ENCODE data around the gene INPP5E. TPM values are rescaled to one million over a fixed set of nuclear protein-coding genes. Genes with fewer than 3 reads are reported as not detected.
A peak's percentile ranks its signal among the peaks of the same experiment; 100 is the strongest.
"Not testable (repeated sequence)": the region's sequence is repeated elsewhere in the genome, so short reads cannot be mapped to it uniquely, and the experiment has no call there.

Gene INPP5E
- total RNA-seq, 4 donors from 2014 or later: 6.7 to 19.8 (median 19.2) TPM

DNA sequence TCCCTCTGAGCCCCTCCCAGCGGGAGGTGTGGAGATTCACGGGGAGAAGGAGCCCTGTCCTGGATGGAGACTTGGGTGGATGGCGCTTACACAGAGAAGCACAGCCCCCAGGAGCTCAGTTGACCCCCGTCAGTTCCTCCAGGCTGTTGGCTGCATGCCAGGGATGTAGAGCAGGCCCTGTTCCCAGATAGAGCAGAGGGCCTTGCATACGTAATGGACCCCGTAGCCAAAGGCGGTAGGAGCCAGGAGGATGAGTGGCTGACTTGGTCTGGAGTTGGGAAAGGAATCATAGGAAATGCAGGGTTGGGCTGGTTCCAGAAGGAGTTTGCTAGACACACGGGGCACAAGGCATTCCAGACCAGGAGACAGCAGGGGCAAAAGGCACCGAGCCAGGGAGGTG lies 26.7 kb downstream of the INPP5E start:
- Histone ChIP-seq H3K4me3 (no peak overlapping the region), H3K4me1 (peaks cover 0 to 28% (median 18%) of the 10 kb centered on the region in 4 donors), H3K27me3 (no peaks in the 10 kb centered on the region), H3K27ac (no peak overlapping the region), H3K9me3 (no peaks in the 10 kb centered on the region), H3K36me3 (peaks cover 0 to 53% (median 0%) of the 10 kb centered on the region in 3 donors)
- no peak for DNase-seq
- TF ChIP-seq POLR2A (IDR thresholded peaks at IDR 0.05): no peak
- TF ChIP-seq, protein P1, sequence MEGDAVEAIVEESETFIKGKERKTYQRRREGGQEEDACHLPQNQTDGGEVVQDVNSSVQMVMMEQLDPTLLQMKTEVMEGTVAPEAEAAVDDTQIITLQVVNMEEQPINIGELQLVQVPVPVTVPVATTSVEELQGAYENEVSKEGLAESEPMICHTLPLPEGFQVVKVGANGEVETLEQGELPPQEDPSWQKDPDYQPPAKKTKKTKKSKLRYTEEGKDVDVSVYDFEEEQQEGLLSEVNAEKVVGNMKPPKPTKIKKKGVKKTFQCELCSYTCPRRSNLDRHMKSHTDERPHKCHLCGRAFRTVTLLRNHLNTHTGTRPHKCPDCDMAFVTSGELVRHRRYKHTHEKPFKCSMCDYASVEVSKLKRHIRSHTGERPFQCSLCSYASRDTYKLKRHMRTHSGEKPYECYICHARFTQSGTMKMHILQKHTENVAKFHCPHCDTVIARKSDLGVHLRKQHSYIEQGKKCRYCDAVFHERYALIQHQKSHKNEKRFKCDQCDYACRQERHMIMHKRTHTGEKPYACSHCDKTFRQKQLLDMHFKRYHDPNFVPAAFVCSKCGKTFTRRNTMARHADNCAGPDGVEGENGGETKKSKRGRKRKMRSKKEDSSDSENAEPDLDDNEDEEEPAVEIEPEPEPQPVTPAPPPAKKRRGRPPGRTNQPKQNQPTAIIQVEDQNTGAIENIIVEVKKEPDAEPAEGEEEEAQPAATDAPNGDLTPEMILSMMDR (IDR thresholded peaks at IDR 0.05): no peak

- Histone ChIP-seq H3K4me3 (peak overlapping the region; percentile 72 to 99 (median 96)), H3K4me1 (peaks cover 0 to 28% (median 18%) of the 10 kb centered on the region in 4 donors), H3K36me3 (peaks cover 0 to 53% (median 0%) of the 10 kb centered on the region in 3 donors), H3K27ac (peak overlapping the region in 1 of 4 donors; percentile 89), H3K9me3 (no peaks in the 10 kb centered on the region), H3K27me3 (no peaks in the 10 kb centered on the region)
- no peak for DNase-seq
- no peak for TF ChIP-seq POLR2A (IDR thresholded peaks at IDR 0.05)
- TF ChIP-seq, protein P1 (IDR thresholded peaks at IDR 0.05): no peak
Measured at GRCh38 chr9:136411378-136411777, 28.3 kb downstream of the INPP5E start.

GRCh38 chr9:136410500-136411287 lies 29.0 kb downstream of the INPP5E start, which contains the start of the genes ENTR1 and PMPCA:
TSS of gene ENTR1 (minus strand) at chr9:136410614. CDS start at chr9:136410397, 217 bp downstream.
TSS of gene PMPCA (plus strand) at chr9:136410658. CDS start at chr9:136410669, 11 bp downstream.
- TF ChIP-seq POLR2A (IDR thresholded peaks at IDR 0.05): peak; percentile 74 to 80
- TF ChIP-seq, protein P1 (IDR thresholded peaks at IDR 0.05): no peak
- Histone ChIP-seq H3K4me3 (peak within 1 kb of the TSS; percentile 72 to 99 (median 96)), H3K4me1 (peaks cover 0 to 28% (median 18%) of the 10 kb centered on the region in 4 donors), H3K27me3 (no peaks in the 10 kb centered on the region), H3K36me3 (peaks cover 0 to 53% (median 0%) of the 10 kb centered on the region in 3 donors), H3K9me3 (no peaks in the 10 kb centered on the region), H3K27ac (peak within 1 kb of the TSS; percentile 87 to 90 (median 89))
- peak; percentile 92 to 97 (median 96) for DNase-seq

- Histone ChIP-seq H3K4me1 (peaks cover 0 to 28% (median 21%) of the 10 kb centered on the region in 4 donors), H3K27ac (peak overlapping the region; percentile 64 to 90 (median 89)), H3K36me3 (peaks cover 0 to 53% (median 0%) of the 10 kb centered on the region in 3 donors), H3K4me3 (peak overlapping the region; percentile 72 to 99 (median 96)), H3K27me3 (no peaks in the 10 kb centered on the region), H3K9me3 (no peaks in the 10 kb centered on the region)
- peak in 2 of 3 donors; percentile 47 to 67 for DNase-seq
- no peak for TF ChIP-seq POLR2A (IDR thresholded peaks at IDR 0.05)
- TF ChIP-seq, protein P1 (IDR thresholded peaks at IDR 0.05): no peak
Measured at GRCh38 chr9:136409557-136410455, 29.8 kb downstream of the INPP5E start.

DNA sequence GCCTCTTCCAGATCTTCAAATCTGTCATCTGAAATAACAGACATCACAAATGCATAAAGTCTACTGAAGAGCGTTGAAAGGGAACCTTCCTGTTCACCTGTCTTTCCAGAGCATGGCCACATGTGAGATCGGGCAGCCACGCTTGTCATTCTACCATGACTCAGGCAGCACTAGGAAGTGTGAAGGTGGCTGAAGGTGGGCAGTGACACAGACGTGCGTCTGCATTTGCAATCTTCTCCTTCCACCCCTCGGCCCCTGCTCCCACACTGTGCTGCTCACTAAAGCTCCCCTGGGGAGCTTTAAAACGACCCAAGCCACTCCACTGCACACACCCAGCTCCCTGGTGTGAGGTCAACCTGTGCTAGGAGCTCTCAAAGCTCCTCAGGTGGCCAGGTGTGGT lies 31.7 kb downstream of the INPP5E start:
- no peak for DNase-seq
- Histone ChIP-seq H3K4me1 (peaks cover 0 to 36% (median 31%) of the 10 kb centered on the region in 4 donors), H3K27me3 (no peaks in the 10 kb centered on the region), H3K9me3 (no peaks in the 10 kb centered on the region), H3K27ac (no peak overlapping the region), H3K4me3 (no peak overlapping the region), H3K36me3 (peaks cover 0 to 50% (median 0%) of the 10 kb centered on the region in 3 donors)
- TF ChIP-seq, protein P1 (IDR thresholded peaks at IDR 0.05): no peak
- TF ChIP-seq POLR2A (IDR thresholded peaks at IDR 0.05): no peak

GRCh38 chr9:136407061-136407460 lies 32.6 kb downstream of the INPP5E start:
- H3K27me3 ChIP-seq, H3K27ac ChIP-seq, H3K9me3 ChIP-seq, DNase-seq, H3K4me3 ChIP-seq: not testable (repeated sequence)
- peaks cover 0 to 36% (median 29%) of the 10 kb centered on the region in 4 donors for H3K4me1 ChIP-seq
- H3K36me3 ChIP-seq: peaks cover 0 to 47% (median 0%) of the 10 kb centered on the region in 3 donors

- peaks cover 0 to 47% (median 0%) of the 10 kb centered on the region in 3 donors for H3K36me3 ChIP-seq
- not testable (repeated sequence) for H3K9me3 ChIP-seq, H3K27me3 ChIP-seq, DNase-seq, H3K27ac ChIP-seq, H3K4me3 ChIP-seq
- peaks cover 0 to 29% (median 19%) of the 10 kb centered on the region in 4 donors for H3K4me1 ChIP-seq
Measured at GRCh38 chr9:136405904-136406303, 33.7 kb downstream of the INPP5E start.
